Right atrium auricular region (tissue), 2 donors: ENCODE data around the gene MIB1. TPM values are rescaled to one million over a fixed set of nuclear protein-coding genes. Genes with fewer than 3 reads are reported as not detected.

Experiments
- DNase-seq: peaks from one replicate; pipeline ENCODE4 v3.0.0-alpha.2; 2019; ENCODE audit warnings: low spot score
- H3K27ac ChIP-seq, 2 donors: fragments of 200-600 bp; sonication (generic); 1 replicate in 1 of 2; 2 replicates in 1 of 2; pipeline ENCODE4 v1.5.1; 2016 to 2019
- H3K27me3 ChIP-seq, 2 donors: fragments of 200-600 bp; sonication (generic); one replicate each; pipeline versions ENCODE4 v1.5.1 to v1.6.0; 2017 to 2019
- H3K36me3 ChIP-seq: fragments of 200-600 bp; sonication (generic); one replicate; pipeline ENCODE4 v1.5.1; 2016
- H3K4me1 ChIP-seq, 2 donors: fragments of 200-600 bp; sonication (generic); one replicate each; pipeline versions ENCODE4 v1.5.1 to v1.6.0; 2017 to 2019
- H3K4me3 ChIP-seq, 2 donors: fragments of 200-600 bp; sonication (generic); 1 replicate in 1 of 2; 2 replicates in 1 of 2; pipeline ENCODE4 v1.5.1; 2017 to 2019; ENCODE audit warnings: mild to moderate bottlenecking in 1 of 2, moderate library complexity in 1 of 2
- H3K9me3 ChIP-seq, 2 donors: fragments of 200-600 bp; sonication (generic); one replicate each; pipeline ENCODE4 v1.5.1; 2019
- total RNA-seq, 2 donors: library from RNA; depleted of rRNA; stranded (reverse); fragments of >200 nt; gene quantifications; one replicate each; pipeline ENCODE4 v1.1.0, GENCODE V29; 2016
- TF ChIP-seq, protein P1 (sequence below), 2 donors: fragments of 200-600 bp; sonication (generic); IDR thresholded peaks; one replicate each; pipeline ENCODE4 v1.5.1; 2019; ENCODE audit warnings: antibody characterized with exemption in 2 of 2

MIB1 gene
- total RNA-seq, 2 donors from 2014 or later = 16.7 to 20.8 TPM

DNA sequence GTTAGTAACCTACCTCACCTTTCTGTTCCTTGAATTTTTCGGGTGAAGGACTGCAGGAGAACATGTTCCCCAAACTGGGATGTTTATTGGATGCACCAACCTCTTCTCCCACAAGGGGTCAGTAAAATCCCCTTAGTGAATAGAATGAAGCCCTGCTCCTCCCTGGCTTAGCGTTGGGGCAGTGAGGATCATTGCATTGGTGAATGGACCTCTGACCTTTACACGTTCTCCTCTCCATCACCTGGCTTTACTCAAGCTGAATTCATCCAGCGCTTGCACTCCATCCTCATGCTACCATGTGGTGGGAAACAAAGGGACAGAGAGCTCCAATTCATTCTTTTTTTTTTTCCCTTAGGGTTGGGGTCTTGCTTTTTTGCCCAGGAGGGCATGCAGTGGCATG lies 157.2 kb downstream of the MIB1 start:
- TF ChIP-seq, protein P1, sequence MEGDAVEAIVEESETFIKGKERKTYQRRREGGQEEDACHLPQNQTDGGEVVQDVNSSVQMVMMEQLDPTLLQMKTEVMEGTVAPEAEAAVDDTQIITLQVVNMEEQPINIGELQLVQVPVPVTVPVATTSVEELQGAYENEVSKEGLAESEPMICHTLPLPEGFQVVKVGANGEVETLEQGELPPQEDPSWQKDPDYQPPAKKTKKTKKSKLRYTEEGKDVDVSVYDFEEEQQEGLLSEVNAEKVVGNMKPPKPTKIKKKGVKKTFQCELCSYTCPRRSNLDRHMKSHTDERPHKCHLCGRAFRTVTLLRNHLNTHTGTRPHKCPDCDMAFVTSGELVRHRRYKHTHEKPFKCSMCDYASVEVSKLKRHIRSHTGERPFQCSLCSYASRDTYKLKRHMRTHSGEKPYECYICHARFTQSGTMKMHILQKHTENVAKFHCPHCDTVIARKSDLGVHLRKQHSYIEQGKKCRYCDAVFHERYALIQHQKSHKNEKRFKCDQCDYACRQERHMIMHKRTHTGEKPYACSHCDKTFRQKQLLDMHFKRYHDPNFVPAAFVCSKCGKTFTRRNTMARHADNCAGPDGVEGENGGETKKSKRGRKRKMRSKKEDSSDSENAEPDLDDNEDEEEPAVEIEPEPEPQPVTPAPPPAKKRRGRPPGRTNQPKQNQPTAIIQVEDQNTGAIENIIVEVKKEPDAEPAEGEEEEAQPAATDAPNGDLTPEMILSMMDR (IDR thresholded peaks at IDR 0.05) = peak; percentile 55 to 76
- Histone ChIP-seq H3K9me3 (no peaks in the 10 kb centered on the region), H3K4me1 (no peaks in the 10 kb centered on the region), H3K4me3 (no peak overlapping the region), H3K27ac (no peak overlapping the region), H3K36me3 (no peaks in the 10 kb centered on the region), H3K27me3 (no peaks in the 10 kb centered on the region)
- DNase-seq = no peak

DNA sequence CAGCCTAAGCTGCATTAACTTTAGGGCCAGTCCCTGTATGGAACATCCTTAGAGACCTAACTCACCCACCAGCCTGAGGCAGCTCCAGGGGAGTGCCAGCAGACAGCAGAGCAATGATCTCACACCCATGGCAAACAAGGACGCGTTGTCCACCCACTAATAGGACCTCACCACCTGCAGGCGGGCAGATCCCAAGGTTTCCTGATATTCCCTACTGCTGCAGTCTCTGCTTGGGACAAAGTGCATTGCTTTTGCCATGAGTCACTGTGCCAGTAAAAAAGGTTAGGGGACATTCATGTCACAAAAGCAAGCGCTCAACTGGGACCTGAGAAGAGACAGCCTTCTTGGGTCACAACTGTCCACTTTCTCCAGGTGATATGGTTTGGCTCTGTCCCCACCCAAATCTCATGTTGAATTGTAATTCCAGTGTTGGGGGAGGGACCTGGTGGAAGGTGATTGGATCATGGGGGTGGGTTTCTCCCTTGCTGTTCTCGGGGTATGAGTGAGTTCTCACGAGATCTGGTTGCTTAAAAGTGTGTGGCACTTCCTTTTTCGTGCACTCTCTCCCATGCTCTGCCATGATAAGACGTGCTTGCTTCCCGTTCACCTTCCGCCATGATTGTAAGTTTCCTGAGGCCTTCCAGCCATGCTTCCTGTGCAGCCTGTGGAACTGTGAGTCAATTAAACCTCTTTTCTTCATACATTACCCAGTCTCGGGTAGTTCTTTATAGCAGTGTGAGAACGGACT lies 160.2 kb downstream of the MIB1 start:
- H3K9me3 ChIP-seq = no peaks in the 10 kb centered on the region
- TF ChIP-seq, protein P1 (IDR thresholded peaks at IDR 0.05) = no peak
- H3K36me3 ChIP-seq = no peaks in the 10 kb centered on the region
- H3K4me1 ChIP-seq = peaks cover 0 to 9% of the 10 kb centered on the region in 2 donors
- H3K27me3 ChIP-seq = no peaks in the 10 kb centered on the region
- DNase-seq = no peak
- no peak overlapping the region for H3K27ac ChIP-seq
- no peak overlapping the region for H3K4me3 ChIP-seq

DNA sequence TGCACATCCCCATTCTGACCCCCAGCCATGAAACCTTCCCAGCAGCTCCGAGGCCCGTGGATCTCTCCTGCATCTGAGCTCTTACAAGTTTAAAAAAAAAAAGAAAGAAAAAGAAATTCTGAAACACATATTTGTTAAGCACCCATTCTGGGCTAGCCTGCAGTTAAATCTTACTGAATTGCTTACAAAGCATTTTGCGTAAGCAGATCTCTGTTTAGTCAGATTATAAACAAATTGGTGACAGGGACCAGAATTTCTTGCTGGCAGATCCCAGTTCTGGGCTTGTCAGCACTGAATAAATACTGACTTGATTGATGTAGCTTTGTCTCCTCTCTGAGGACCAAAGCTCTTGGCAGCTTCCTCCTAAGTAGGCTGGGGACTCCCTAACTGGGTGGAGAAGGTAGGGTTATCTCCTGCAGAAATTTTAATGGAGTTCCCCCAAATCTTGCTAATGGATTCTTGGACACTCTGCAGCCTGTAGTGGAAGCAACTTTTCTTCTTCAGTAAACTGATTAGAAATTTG lies 160.9 kb downstream of the MIB1 start:
- peak overlapping the region in 1 of 2 donors; percentile 11 for H3K4me3 ChIP-seq
- TF ChIP-seq, protein P1 (IDR thresholded peaks at IDR 0.05) = no peak
- no peaks in the 10 kb centered on the region for H3K36me3 ChIP-seq
- no peak for DNase-seq
- no peaks in the 10 kb centered on the region for H3K27me3 ChIP-seq
- peaks cover 0 to 9% of the 10 kb centered on the region in 2 donors for H3K4me1 ChIP-seq
- H3K27ac ChIP-seq = no peak overlapping the region
- no peaks in the 10 kb centered on the region for H3K9me3 ChIP-seq

DNA sequence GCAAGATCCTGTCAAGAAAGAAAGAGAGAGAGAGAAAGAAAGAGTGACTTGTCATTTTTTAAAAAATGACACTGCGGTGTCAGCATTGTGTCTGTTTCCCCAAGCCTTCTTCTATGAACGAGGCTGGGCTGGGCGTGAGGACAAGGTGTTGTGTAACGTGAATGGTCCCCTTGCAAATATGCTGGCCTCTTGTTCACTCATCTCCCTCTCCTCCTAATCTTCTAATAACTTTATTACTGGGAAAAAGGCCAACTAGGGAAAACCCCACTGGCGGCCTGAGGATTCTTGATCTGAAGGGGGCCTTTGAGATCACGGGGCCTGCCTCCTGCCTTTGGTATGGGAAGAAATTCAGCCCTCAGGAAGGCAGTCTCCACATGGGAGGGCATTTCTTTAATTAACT lies 163.1 kb downstream of the MIB1 start:
- no peaks in the 10 kb centered on the region for H3K27me3 ChIP-seq
- no peaks in the 10 kb centered on the region for H3K9me3 ChIP-seq
- no peak for DNase-seq
- TF ChIP-seq, protein P1 (IDR thresholded peaks at IDR 0.05) = no peak
- no peak overlapping the region for H3K27ac ChIP-seq
- H3K4me1 ChIP-seq = peaks cover 0 to 9% of the 10 kb centered on the region in 2 donors
- H3K36me3 ChIP-seq = no peaks in the 10 kb centered on the region
- no peak overlapping the region for H3K4me3 ChIP-seq

DNA sequence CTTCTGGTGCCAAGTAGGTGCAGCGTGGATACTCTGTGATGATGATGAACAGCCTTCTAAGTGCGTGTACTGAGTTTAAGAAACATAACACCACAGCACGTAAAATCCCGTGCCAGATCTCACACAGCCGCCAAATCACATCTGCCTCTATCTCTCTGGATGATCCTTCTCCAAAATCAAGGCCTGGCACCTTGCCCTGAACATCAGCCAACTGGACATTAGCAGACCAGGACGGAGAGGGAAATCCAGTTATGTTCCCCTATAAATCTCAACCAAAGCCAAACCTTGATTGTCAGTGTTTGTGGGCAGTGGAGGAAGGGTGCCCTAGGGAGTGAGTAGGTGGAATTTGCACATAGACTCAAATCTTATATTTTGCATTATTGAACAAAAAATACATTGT lies 164.3 kb downstream of the MIB1 start:
- no peak overlapping the region for H3K4me3 ChIP-seq
- peaks cover 0 to 9% of the 10 kb centered on the region in 2 donors for H3K4me1 ChIP-seq
- no peaks in the 10 kb centered on the region for H3K9me3 ChIP-seq
- no peak for DNase-seq
- H3K27ac ChIP-seq = no peak overlapping the region
- no peaks in the 10 kb centered on the region for H3K27me3 ChIP-seq
- TF ChIP-seq, protein P1 (IDR thresholded peaks at IDR 0.05) = no peak
- H3K36me3 ChIP-seq = no peaks in the 10 kb centered on the region
